HEK293 (cell line): ENCODE data around the gene WDR53.

Experiments
- INSM2 ChIP-seq: fragments of 450-650 bp; formaldehyde crosslinking; IDR thresholded peaks from 2 replicates; pipeline ENCODE4 v1.5.1; 2016; ENCODE audit warnings: missing biosample characterization, missing genetic modification characterization
- KLF1 ChIP-seq: fragments of 450-650 bp; formaldehyde crosslinking; IDR thresholded peaks from 2 replicates; pipeline ENCODE4 v1.5.1; 2016; ENCODE audit warnings: missing biosample characterization, missing genetic modification characterization
- KLF10 ChIP-seq: fragments of 450-650 bp; IDR thresholded peaks from 2 replicates; pipeline ENCODE4 v1.5.1; 2018; ENCODE audit warnings: missing biosample characterization, mild to moderate bottlenecking, missing genetic modification characterization
- YY1 ChIP-seq: fragments of 450-650 bp; formaldehyde crosslinking; IDR thresholded peaks from 2 replicates; pipeline ENCODE4 v1.5.1; 2018; ENCODE audit warnings: missing biosample characterization, missing genetic modification characterization
- ZBTB26 ChIP-seq: fragments of 450-650 bp; formaldehyde crosslinking; optimal IDR thresholded peaks from 2 replicates; pipeline ENCODE3; 2016; ENCODE audit warnings: missing biosample characterization, mild to moderate bottlenecking, missing genetic modification characterization
- ZBTB6 ChIP-seq: fragments of 450-650 bp; formaldehyde crosslinking; IDR thresholded peaks from 2 replicates; pipeline ENCODE4 v1.5.1; 2017; ENCODE audit warnings: missing biosample characterization, missing genetic modification characterization
- ZBTB8A ChIP-seq: fragments of 450-650 bp; formaldehyde crosslinking; IDR thresholded peaks from 2 replicates; pipeline ENCODE4 v1.5.1; 2016; ENCODE audit warnings: missing biosample characterization, missing genetic modification characterization
- ZFHX2 ChIP-seq: fragments of 450-650 bp; formaldehyde crosslinking; conservative IDR thresholded peaks from 2 replicates; pipeline ENCODE4 v1.5.1; 2016; ENCODE audit warnings: missing biosample characterization, missing genetic modification characterization
- ZNF146 ChIP-seq: fragments of 450-650 bp; formaldehyde crosslinking; IDR thresholded peaks from 2 replicates; pipeline ENCODE4 v1.5.1; 2016; ENCODE audit warnings: missing biosample characterization, missing genetic modification characterization
- ZNF148 ChIP-seq: fragments of 450-650 bp; formaldehyde crosslinking; IDR thresholded peaks from 2 replicates; pipeline ENCODE4 v1.5.0; 2017; ENCODE audit warnings: missing biosample characterization, missing genetic modification characterization, borderline replicate concordance
- ZNF157 ChIP-seq: fragments of 450-650 bp; formaldehyde crosslinking; IDR thresholded peaks from 2 replicates; pipeline ENCODE4 v1.5.1; 2016; ENCODE audit warnings: missing biosample characterization, missing genetic modification characterization
- ZNF335 ChIP-seq: fragments of 450-650 bp; formaldehyde crosslinking; conservative IDR thresholded peaks from 2 replicates; pipeline ENCODE4 v1.5.1; 2016; ENCODE audit warnings: missing biosample characterization, missing genetic modification characterization
- ZNF341 ChIP-seq: fragments of 450-650 bp; formaldehyde crosslinking; IDR thresholded peaks from 2 replicates; pipeline ENCODE4; 2016; ENCODE audit warnings: low read depth, missing biosample characterization, missing genetic modification characterization
- ZNF518A ChIP-seq: fragments of 450-650 bp; formaldehyde crosslinking; conservative IDR thresholded peaks from 2 replicates; pipeline ENCODE4 v1.5.1; 2016; ENCODE audit warnings: low read depth, missing biosample characterization, missing genetic modification characterization
- ZNF529 ChIP-seq: fragments of 450-650 bp; formaldehyde crosslinking; IDR thresholded peaks from 2 replicates; pipeline ENCODE4 v1.5.1; 2017; ENCODE audit warnings: missing genetic modification characterization, missing biosample characterization; ENCODE audit not compliant: insufficient replicate concordance
- ZNF560 ChIP-seq: fragments of 450-650 bp; formaldehyde crosslinking; IDR thresholded peaks from 2 replicates; pipeline ENCODE4 v1.5.1; 2017; ENCODE audit warnings: missing biosample characterization, missing genetic modification characterization, borderline replicate concordance
- ZNF610 ChIP-seq: fragments of 450-650 bp; formaldehyde crosslinking; IDR thresholded peaks from 2 replicates; pipeline ENCODE4 v1.5.1; 2016; ENCODE audit warnings: missing biosample characterization, missing genetic modification characterization, borderline replicate concordance
- ZNF629 ChIP-seq: fragments of 450-650 bp; formaldehyde crosslinking; IDR thresholded peaks from 2 replicates; pipeline ENCODE4 v1.5.1; 2017; ENCODE audit warnings: missing biosample characterization, missing genetic modification characterization
- ZNF639 ChIP-seq: fragments of 450-650 bp; formaldehyde crosslinking; IDR thresholded peaks from 2 replicates; pipeline ENCODE4 v1.5.1; 2016; ENCODE audit warnings: missing biosample characterization, missing genetic modification characterization
- ZNF747 ChIP-seq: fragments of 450-650 bp; formaldehyde crosslinking; IDR thresholded peaks from 2 replicates; pipeline ENCODE4 v1.5.1; 2016; ENCODE audit warnings: missing biosample characterization, missing genetic modification characterization
- ZNF76 ChIP-seq: fragments of 450-650 bp; formaldehyde crosslinking; IDR thresholded peaks from 2 replicates; pipeline ENCODE4; 2016; ENCODE audit warnings: low read depth, missing biosample characterization, missing genetic modification characterization, borderline replicate concordance
- ZNF768 ChIP-seq: fragments of 450-650 bp; formaldehyde crosslinking; IDR thresholded peaks from 2 replicates; pipeline ENCODE4 v1.5.1; 2018; ENCODE audit warnings: missing biosample characterization, mild to moderate bottlenecking, missing genetic modification characterization
- ZNF830 ChIP-seq: fragments of 450-650 bp; IDR thresholded peaks from 2 replicates; pipeline ENCODE4 v1.5.0; 2018; ENCODE audit warnings: missing biosample characterization, missing genetic modification characterization, low read depth, mild to moderate bottlenecking, moderate library complexity
- ZSCAN30 ChIP-seq: fragments of 450-650 bp; IDR thresholded peaks from 2 replicates; pipeline ENCODE4 v1.5.1; 2018; ENCODE audit warnings: missing biosample characterization, mild to moderate bottlenecking, missing genetic modification characterization, moderate library complexity
- ZXDB ChIP-seq: fragments of 450-650 bp; formaldehyde crosslinking; IDR thresholded peaks from 2 replicates; pipeline ENCODE4 v1.5.1; 2016; ENCODE audit warnings: missing biosample characterization, missing genetic modification characterization

The WDR53 gene

GRCh38 chr3:196568246-196569002, at the start of gene WDR53, which contains the start of gene FBXO45 (continued):
- TF ChIP-seq ZNF639 (tag by site-specific recombination) (peak; percentile 57; the same call in 1 of the 2 replicates), ZNF146 (peak; percentile 33; the same call in 1 of the 2 replicates), KLF10 (tag by site-specific recombination) (peak; percentile 68; the same call in 1 of the 2 replicates), ZNF768 (no peak), ZNF747 (tag by site-specific recombination) (no peak), INSM2 (peak; percentile 77), ZNF335 (tag by site-specific recombination) (peak; percentile 91), ZSCAN30 (tag by site-specific recombination) (peak; percentile 74; the same call in 1 of the 2 replicates), ZNF148 (tag by site-specific recombination) (no peak), ZNF629 (tag by site-specific recombination) (peak; percentile 83), ZNF560 (tag by site-specific recombination) (no peak), ZFHX2 (tag by site-specific recombination) (peak; percentile 74), ZNF529 (tag by site-specific recombination) (no peak), ZNF341 (tag by site-specific recombination) (peak; percentile 65), ZNF518A (tag by site-specific recombination) (0 out of 2 replicates have a peak, but pooled peaks have one; percentile 46), ZBTB8A (tag by site-specific recombination) (peak; percentile 99), ZBTB6 (tag by site-specific recombination) (no peak), ZNF76 (tag by site-specific recombination) (peak; percentile 91), ZBTB26 (tag by site-specific recombination) (peak; percentile 92), ZNF157 (tag by site-specific recombination) (no peak), ZNF830 (tag by site-specific recombination) (no peak), YY1 (tag by site-specific recombination) (peak; percentile 96), KLF1 (tag by site-specific recombination) (peak; percentile 19; the same call in 1 of the 2 replicates), ZNF610 (tag by site-specific recombination) (0 out of 2 replicates have a peak, but pooled peaks have one; percentile 15), ZXDB (peak; percentile 79)
